Umbilical cord (tissue), 2 donors: Measurements from ENCODE around the gene ASXL2. TPM values are rescaled to one million over a fixed set of nuclear protein-coding genes. Genes with fewer than 3 reads are reported as not detected.
"Not testable (repeated sequence)": the region's sequence is repeated elsewhere in the genome, so short reads cannot be mapped to it uniquely, and the experiment has no call there.

Experiments used
- DNase-seq: peaks from one replicate; pipeline ENCODE4 v3.0.0-alpha.2; 2015; ENCODE audit warnings: low spot score
- total RNA-seq: library from RNA; depleted of rRNA; stranded (reverse); fragments of >200 nt; gene quantifications from one replicate; pipeline ENCODE4 v1.2.3, GENCODE V29; 2014; ENCODE audit warnings: low replicate concordance; ENCODE audit not compliant: insufficient read depth

ASXL2 gene
- total RNA-seq, 1 donor from 2014 or later = 7.9 TPM

DNA sequence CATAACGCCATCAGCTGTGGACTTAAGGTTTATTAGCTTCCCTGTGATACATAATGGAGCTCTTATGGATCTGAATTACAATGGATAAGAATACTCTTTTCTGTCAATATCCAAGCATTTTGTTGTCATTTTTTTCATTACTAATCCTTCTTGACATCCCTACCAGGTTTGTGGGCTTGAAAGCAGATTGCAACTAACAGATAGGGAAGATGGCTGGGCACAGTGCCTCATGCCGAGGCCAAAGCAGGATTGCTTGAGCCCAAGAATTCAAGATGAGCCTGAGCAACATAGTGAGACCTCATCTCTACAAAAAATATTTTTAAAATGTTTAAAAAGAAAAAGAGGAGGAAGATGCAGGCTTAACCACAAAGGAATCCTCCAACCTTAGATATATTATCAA lies 42.4 kb downstream of the ASXL2 start:
- DNase-seq = no peak

DNA sequence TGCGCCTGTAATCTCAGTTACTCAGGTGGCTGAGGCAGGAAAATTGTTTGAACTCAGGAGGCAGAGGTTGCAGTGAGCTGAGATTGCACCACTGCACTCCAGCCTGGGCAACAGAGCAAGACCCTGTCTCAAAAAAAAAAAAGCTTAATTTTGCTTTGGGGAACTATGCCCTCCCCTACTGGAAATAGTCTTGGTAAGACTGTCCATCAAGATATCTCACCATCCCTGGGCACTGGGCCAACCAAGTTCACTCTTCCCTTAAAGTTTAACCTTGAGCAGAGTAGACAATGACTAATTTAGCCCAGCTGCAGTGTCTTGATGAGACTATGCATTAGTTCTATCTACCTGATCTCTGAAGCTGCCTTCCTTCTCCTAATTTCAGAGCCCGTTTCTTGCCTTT lies 44.7 kb downstream of the ASXL2 start:
- DNase-seq = no peak

DNA sequence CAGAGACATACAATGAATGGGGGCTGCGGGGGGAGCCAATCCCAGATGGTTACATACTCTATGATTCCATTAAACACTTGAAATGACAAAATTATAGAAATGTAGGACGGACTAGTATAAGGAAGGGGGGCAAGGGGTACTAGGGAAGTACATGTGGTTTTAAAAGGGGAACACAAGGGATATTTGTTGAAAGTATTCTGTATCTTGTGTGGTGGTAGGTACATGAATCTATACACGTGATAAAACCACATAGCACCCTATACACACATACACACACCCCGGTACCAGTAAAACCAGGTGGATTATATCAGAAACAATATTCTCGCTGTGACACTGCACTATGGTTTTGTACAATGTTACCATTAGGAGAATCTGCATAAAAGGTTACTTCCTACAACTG lies 45.4 kb downstream of the ASXL2 start:
- no peak for DNase-seq

DNA sequence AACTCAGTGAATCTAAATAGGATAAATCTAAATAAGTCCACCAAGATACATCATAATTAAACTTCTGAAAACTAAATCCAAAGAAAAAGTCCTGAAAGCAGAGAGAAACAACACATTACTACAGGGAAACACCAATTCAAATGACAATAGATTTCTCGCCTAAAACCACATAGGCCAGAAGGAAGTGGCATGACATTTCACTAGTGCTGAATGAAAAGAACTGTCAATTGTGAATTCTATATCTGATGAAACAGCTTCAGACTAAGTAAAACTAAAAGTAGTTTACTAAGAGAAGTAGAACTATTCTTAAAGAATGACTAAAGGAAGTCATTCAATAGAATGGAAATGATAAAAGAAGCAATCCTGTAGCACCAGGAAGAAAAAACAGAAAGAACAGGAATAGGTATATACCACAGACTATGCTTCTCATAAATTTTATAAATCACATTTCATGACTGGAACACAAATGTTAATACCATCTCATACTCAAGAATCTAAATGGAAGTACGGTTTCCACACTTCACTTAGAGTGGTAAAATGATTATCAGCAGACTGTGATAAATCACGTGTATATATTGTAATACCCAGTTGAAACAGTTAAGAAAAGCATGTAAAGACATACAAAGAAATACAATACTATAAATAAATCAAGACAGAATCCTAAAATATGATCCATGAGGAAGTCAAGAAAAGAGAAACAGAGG lies 46.4 kb downstream of the ASXL2 start:
- DNase-seq = no peak

DNA sequence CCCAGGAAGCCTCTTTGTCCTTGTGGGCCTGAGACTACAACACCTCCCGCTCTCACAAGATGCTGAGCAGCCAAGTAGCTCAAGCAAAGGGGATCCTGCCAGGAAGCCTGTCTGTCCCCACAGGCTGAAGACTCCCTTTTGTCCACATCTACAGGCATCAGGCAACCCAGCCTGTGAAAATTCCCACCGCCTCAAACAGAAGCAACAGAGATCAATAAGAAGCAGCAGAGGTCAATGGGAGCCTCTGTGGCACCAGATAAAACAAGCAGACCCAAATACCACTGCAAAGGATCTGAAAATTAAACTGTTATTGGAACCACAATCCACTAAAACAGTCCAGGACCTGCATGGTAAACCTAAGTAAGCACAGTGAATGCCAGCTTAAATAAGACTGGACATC lies 48.5 kb downstream of the ASXL2 start:
- no peak for DNase-seq

DNA sequence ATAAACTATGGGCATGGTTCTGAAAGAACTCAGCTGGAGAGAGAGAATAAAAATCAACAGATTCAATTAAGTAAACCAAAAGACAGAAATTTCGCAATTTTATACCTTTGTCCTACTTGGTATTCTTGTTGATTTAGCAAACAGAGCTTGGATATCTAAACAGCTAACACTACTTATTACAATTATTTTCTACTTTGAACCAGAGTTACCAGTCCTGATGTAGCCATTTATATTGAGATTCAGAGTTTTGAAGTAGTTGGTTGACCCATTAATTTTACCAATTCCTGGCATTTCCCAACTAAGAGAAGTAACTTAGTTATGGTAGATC lies 48.9 kb downstream of the ASXL2 start:
- no peak for DNase-seq

DNA sequence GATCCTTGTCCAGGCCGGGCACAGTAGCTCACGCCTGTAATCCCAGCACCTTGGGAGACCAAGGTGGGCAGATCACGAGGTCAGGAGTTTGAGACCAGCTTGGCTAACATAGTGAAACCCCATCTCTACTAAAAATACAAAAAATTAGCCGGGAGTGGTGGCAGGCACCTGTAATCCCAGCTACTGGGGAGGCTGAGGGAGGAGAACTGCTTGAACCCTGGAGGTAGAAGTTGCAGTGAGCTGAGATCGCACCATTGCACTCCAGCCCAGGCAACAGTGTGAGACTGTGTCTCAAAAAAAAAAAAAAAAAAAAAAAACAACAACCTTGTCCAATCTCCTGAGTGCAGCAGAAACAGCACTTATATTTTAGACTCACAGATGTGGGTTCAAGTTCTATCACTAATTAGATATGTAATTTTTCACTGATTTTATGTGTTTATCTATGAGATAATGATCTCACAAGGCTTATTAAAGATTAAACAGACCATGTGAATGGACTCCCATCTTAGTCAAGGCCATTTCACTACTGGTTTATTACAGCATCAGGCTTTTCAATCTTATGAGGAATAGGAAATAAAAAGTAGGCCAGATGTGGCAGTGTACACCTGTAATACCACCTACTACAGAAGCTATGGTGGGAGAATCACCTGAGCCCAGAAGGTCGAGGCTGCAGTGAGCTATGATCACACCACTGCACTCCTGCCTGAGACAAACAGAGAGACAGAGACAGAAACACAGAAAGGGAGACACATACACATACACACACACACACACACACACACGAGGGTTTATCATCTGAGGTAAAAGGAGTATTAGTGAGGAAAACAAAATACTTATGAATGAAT lies 49.5 kb downstream of the ASXL2 start:
- DNase-seq = not testable (repeated sequence)

DNA sequence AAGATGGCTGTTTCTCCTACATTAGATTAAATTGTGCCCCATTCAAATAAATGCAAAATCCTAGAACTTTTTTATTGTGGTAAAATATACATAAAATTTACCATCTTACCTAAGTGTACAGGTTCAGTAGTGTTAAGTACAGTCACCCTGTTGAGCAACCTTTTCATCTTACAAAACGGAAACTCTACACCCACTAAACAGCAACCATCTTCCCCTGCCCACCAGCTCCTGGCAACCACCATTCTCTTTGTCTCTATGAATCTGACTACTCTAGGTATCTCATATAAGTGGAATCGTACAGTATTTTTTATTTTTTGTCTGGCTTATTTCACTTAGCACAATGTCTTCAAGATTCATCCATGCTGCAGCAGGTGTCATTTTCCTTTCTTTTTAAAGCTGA lies 53.0 kb downstream of the ASXL2 start:
- DNase-seq = no peak

DNA sequence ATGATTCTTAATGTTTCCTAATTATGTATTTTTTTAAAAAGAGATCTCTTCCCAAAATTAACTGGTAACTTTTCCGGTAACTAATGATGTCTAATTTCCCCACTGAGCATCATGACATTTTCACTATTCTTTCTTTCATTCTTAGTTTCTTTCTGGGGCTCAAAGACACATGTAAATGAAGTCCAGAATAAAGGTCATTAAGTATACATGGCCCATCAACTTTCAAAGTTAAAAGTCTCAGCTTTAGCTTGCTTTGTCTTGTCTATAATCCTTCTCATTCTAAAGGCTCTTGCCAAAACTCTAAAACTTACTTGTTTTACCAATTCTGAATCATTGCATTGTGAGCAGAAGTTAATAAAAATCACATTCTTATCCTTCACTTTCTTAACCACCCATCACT lies 53.6 kb downstream of the ASXL2 start:
- DNase-seq = no peak

DNA sequence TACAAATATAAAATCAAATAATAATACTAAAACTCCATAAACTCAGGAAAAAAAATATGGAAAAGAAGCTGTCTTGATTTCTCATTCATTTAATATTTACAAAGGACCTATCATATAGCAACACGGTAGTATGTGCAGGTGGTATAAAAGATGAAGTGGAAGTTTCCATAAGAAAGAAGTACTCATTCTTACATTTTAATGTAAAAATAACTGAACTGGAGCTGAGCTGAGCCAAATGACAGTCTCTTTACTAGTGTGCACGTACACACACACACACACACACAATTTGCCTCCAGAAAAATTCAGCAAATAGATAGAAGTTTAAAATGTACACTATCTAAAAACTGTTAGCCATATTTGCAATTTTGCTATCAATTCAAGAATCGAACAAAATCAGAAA lies 54.1 kb downstream of the ASXL2 start:
- DNase-seq = no peak

DNA sequence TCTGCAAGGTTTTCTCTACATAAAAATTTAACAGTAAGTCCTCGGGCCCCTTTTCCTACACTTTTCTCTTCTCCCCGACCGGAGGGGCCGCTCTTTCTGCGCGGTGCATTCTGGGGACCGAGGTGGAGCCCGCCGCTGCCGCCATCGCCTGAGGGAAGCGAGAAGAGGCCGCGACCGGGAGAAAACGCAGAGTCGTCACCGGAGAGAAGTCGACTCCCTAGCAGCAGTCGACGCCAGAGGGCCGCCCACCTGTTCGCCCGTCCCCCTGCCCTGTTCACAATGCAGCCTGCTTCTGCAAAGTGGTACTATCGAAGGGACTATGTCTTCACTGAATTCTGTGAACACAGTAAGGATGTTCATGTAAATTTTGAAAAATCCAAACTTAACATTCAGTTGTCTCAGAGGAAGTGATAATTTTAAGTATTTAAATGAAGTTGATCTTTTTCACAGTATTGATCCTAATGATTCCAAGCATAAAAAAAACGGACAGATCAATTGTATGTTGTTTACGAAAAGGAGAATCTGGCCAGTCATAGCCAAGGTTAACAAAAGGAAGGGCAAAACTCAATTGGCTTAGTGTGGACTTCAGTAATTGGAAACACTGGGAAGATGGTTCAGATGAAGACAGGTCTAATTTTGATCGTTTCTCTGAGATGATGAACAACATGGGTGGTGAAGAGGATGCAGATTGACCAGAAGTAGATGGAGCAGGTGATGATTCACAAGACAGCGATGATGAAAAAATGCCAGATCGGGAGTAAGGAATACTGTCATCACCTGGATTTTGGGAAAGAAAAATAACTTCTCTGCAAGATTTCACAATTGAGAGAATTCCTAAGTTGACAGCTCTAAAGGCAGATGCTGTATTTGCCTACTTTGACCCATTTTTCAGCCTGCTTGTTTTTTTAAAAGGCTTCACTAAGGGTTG lies 55.8 kb downstream of the ASXL2 start:
- peak; percentile 61 for DNase-seq

DNA sequence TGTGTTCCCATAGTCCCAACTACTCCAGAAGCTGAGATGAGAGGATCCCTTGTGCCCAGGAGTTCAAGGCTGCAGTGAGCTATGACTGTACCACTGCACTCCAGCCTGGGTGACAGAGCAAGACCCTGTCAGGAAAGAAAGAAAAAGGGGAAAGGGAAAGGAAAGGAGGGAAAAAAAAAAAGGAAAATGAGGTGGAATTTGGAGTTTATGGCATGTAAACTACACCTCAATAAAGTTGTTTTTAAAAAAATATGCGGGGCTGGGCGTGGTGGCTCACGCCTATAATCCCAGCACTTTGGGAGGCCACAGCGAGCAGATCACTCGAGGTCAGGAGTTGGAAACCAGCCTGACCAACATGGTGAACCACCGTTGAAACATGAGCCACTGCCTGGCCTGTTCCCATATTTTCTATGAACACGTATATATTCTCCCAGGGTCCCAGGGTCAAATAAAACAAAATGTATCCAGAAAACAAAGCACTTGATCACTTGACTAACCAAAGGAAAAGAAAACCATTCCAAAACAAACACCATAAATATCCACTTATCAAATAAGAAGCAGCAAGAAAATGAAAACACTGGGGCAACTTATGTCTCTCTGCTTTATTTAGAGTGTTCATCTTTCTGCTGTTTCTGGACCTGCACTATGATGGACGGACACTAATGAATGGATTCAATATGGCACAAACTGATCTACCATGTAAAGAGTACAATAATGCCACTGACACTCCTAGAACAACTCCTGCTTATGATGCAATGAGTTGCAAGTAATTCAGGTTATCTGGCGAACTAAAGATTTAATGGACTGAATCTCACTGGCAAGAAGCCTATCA lies 56.8 kb downstream of the ASXL2 start:
- DNase-seq = no peak

DNA sequence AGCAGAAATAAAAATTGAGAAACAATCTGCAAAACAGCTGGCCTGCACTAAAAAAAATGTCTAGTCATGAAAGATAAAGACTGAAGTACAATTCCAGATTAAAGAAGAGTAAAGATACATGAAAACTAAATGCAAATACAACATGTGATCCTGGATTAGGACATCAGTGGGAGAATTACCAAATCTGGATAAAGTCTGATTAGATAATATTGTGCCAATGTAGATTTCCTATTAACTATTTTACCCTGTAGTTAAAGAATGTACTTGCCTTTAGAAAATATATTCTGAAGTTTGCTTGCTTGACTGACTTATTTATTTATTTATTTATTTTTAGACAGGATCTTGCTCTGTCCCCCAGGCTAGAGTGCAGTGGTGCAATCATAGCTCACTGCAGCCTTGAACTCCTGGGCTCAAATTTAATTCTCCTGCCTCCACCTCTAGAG lies 58.7 kb downstream of the ASXL2 start:
- DNase-seq = no peak

DNA sequence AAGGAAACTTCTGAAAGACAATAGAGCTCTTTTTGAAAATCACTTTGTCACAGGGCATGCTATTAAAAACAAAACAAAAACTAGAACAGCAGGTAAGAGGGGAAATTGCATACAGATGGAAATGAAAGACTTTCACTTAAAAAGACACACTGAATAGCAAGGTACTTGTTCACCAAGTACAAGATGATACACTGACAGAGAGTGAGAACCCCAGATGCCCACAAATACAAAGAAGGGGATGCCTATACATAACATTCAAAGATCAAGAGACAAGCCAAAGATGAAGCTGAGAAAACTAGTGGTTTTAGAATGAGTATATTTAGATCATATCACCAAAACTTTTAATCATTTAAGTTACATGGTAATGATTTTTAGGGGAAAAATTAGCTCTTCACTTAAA lies 60.7 kb downstream of the ASXL2 start:
- no peak for DNase-seq

DNA sequence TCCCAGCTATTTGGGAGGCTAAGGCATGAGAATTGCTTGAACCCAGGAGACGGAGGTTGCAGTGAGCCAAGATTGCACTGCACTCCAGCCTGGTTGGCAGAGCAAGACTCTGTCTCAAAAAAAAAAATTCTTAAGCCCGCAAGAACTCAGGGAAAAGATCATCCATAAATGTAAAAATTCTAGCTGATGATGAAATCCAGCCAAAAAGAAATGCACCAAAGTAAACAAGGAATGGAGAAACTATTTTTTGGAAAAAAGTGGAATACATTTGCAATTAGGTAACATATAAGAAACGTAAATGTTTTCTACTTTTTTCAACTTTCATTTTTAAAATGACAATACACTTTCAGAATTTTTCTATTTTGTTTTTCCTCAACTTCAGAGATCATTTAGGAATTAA lies 61.3 kb downstream of the ASXL2 start:
- DNase-seq = no peak

DNA sequence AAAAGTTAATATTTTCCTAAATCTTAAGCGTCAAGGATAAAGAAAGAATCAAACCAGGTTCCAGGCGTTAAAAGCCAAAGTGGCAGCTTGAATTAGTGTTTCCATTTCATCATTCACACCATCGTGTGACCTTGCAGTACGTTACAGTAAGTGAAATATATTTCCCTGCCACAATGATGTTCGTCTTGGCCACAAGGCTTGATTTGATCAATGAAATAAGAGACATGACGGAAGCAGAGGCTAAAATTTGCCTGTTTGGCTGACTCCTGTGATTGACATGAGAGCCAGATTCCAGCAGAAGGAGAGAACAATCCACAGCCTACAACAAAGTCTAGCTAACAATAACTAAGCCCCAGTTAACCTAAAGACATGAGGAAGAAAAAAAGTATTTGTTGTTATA lies 62.0 kb downstream of the ASXL2 start:
- DNase-seq = no peak

DNA sequence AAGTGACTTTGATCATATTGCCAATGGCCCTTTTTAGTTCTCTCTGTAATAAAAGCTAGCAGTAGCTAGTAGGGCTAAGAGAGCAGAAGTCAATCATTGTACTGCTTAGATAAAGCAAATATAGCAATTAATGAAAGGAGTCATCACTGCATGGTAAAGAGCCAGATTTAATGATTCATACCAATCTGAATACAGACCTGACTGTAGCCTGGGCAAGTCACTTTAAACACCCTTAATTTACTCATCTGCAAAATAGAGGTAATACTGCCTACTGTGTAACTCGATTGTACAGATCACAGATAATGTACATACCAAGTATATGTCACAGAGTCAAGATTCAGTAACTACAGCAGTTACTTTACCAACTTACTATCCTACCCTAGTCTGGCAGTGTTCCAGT lies 63.6 kb downstream of the ASXL2 start:
- no peak for DNase-seq

DNA sequence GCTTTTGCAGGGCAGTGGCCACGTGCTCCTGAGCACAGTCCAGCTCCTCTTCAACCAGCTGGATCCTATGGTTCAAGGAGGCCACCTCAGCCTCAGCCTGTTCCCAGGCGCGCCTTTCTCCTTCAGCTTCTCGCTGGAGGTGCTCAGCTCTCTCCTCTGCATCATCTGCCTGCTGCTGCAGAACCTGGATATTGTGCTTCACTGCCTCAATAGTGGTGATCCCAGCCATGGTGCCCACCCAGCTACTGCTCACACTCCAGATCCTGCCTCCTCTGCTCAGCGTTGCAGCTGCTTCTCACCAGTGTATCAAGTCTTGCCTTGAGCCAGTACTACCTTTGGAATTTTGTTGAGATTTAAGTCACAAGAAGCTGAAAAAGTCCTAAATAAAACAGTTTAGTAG lies 67.9 kb downstream of the ASXL2 start:
- DNase-seq = no peak

DNA sequence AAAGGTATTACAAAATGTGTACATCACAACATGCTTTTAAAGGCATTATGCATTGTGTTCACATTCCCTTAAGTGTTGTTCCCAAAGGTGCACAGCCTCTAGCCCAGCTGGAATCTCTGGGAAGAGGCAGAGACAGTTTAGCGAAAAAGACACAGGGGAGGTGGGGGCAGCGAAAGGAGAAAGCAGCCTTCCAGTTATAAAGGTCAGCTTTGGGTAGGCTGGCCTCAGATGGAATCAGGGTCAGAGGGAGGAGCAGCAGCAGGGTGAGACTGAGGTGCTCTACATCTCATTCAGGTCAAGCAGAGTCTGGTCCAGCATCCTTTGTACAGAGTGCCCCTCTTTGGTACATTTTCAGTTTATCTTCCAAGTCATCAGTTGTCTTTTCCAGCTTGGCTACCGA lies 68.6 kb downstream of the ASXL2 start:
- DNase-seq = no peak

DNA sequence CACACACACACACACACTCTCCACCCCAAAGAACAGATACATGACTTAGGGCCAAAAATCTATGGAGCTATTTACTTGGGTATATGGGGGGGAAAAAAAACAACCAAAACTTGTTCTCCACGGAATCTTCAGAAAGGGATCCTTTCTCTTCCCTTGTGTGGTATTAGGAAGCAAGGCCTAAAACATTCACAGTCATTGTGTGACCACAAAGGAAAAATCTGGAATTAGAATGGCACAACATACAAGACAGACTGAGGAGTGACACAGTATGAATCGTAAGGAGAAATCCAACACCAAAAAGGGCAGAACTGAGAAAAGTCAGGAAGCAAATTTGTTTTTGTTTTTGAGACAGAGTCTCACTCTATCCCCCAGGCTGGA lies 70.3 kb downstream of the ASXL2 start:
- DNase-seq = no peak

DNA sequence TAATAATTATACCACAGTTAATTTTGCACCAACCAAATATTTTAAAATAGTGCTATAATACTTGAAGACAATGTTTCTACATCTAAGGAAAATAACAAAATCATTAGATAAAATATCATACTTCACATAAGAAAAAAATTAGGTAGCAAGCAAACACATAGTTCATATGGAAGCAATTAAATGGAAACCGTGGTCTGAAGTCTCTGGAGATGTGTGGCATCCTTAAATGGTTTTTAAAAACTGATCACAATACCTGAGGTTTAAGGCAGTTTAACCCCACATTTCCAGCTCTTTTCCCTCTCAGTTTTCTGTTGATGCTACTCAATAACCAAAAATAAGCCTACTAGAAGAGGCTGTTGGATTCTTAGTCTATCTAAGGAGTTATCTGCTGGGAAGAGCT lies 71.3 kb downstream of the ASXL2 start:
- DNase-seq = no peak
